HG02840 (cell line): ENCODE results near the gene MRPS35.

Source experiments
- ATAC-seq: cut with Tn5 transposase; IDR thresholded peaks from one replicate; pipeline ENCODE4 v1.9.1; 2021; ENCODE audit warnings: mild to moderate bottlenecking, moderate library complexity, moderate number of reproducible peaks; ENCODE audit not compliant: unreplicated experiment, low FRiP score

MRPS35 gene

GRCh38 chr12:27802936-27803335, 92.3 kb downstream of the MRPS35 start:
- ATAC-seq = no peak

- ATAC-seq = no peak
Measured at GRCh38 chr12:27805238-27805637, 94.6 kb downstream of the MRPS35 start.
